HepG2 (cell line): Measurements from ENCODE around the gene CBY1. TPM values are rescaled to one million over a fixed set of nuclear protein-coding genes. Genes with fewer than 3 reads are reported as not detected.

Experiments
- BCL6 ChIP-seq: IDR thresholded peaks from 2 replicates; pipeline ENCODE4 v1.6.1; 2016; ENCODE audit warnings: missing genetic modification reagents, missing compliant biosample characterization
- CBX2 ChIP-seq, 2 experiments: fragments of 200-600 bp in 1 of 2; sonication (generic); formaldehyde crosslinking in 1 of 2; IDR thresholded peaks; 2 replicates each; pipeline versions ENCODE4 v1.7.0 to v1.8.1; 2018 to 2022; ENCODE audit warnings: low read depth in 2 of 2, low read length in 1 of 2, mild to moderate bottlenecking in 1 of 2, missing genetic modification reagents in 1 of 2
- DPF2 ChIP-seq: sonication (generic); formaldehyde crosslinking; IDR thresholded peaks from 2 replicates; pipeline ENCODE4 v1.4.0; 2020; ENCODE audit warnings: mild to moderate bottlenecking, low read depth, missing genetic modification reagents, borderline replicate concordance
- ELF1 ChIP-seq: sonication (generic); formaldehyde crosslinking; IDR thresholded peaks from 2 replicates; pipeline ENCODE4 v1.4.0; 2020; ENCODE audit warnings: missing genetic modification reagents
- ETS1 ChIP-seq: sonication (generic); formaldehyde crosslinking; IDR thresholded peaks from 2 replicates; pipeline ENCODE4 v1.4.0; 2020; ENCODE audit warnings: missing genetic modification reagents
- FOSL2 ChIP-seq: sonication (generic); formaldehyde crosslinking; IDR thresholded peaks from 2 replicates; pipeline ENCODE4 v1.4.0; 2020; ENCODE audit warnings: missing genetic modification reagents
- NKX3-1 ChIP-seq: sonication (generic); formaldehyde crosslinking; IDR thresholded peaks from 2 replicates; pipeline ENCODE4 v1.5.0; 2020; ENCODE audit warnings: missing genetic modification reagents
- PBX3 ChIP-seq: sonication (generic); formaldehyde crosslinking; IDR thresholded peaks from 2 replicates; pipeline ENCODE4 v1.8.1; 2023; ENCODE audit warnings: missing genetic modification reagents, inconsistent platforms, borderline replicate concordance
- SALL1 ChIP-seq: sonication (generic); formaldehyde crosslinking; IDR thresholded peaks from 2 replicates; pipeline ENCODE4 v1.8.0; 2022; ENCODE audit warnings: mild to moderate bottlenecking, missing genetic modification reagents
- SAP130 ChIP-seq: IDR thresholded peaks from 2 replicates; pipeline ENCODE4 v1.6.1; 2016; ENCODE audit warnings: low read depth
- TBP ChIP-seq: sonication (generic); formaldehyde crosslinking; IDR thresholded peaks from 2 replicates; pipeline ENCODE4 v1.5.0; 2020; ENCODE audit warnings: missing genetic modification reagents
- TEAD3 ChIP-seq: optimal IDR thresholded peaks from 2 replicates; pipeline ENCODE3; 2016; ENCODE audit warnings: borderline replicate concordance
- TP53 ChIP-seq: sonication (generic); formaldehyde crosslinking; conservative IDR thresholded peaks from 2 replicates; pipeline ENCODE4 v1.4.0; 2020; ENCODE audit warnings: missing genetic modification reagents
- XRCC5 ChIP-seq: fragments of 200-400 bp; formaldehyde crosslinking; optimal IDR thresholded peaks from 2 replicates; pipeline ENCODE3; 2017; ENCODE audit warnings: mild to moderate bottlenecking, low read length
- ZBTB25 ChIP-seq: IDR thresholded peaks from 2 replicates; pipeline ENCODE4 v1.6.1; 2018; ENCODE audit warnings: missing genetic modification reagents
- ZMAT5 ChIP-seq: sonication (generic); formaldehyde crosslinking; IDR thresholded peaks from 2 replicates; pipeline ENCODE4 v1.5.0; 2020; ENCODE audit warnings: mild to moderate bottlenecking, low read depth, missing genetic modification reagents, borderline replicate concordance
- ZNF138 ChIP-seq: sonication (generic); formaldehyde crosslinking; IDR thresholded peaks from 2 replicates; pipeline ENCODE4 v1.5.0; 2020; ENCODE audit warnings: mild to moderate bottlenecking, low read depth, missing genetic modification reagents
- ZNF180 ChIP-seq: sonication (generic); formaldehyde crosslinking; IDR thresholded peaks from 2 replicates; pipeline ENCODE4 v1.4.0; 2020; ENCODE audit warnings: low read depth, missing genetic modification reagents, borderline replicate concordance
- ZNF672 ChIP-seq: sonication (generic); formaldehyde crosslinking; IDR thresholded peaks from 2 replicates; pipeline ENCODE4 v1.8.1; 2022; ENCODE audit warnings: missing genetic modification reagents
- ZNF674 ChIP-seq: sonication (generic); formaldehyde crosslinking; IDR thresholded peaks from 2 replicates; pipeline ENCODE4 v1.5.0; 2020; ENCODE audit warnings: low read depth, mild to moderate bottlenecking, missing genetic modification reagents
- ZNF720 ChIP-seq: sonication (generic); formaldehyde crosslinking; IDR thresholded peaks from 2 replicates; pipeline ENCODE4 v1.4.0; 2020; ENCODE audit warnings: missing genetic modification reagents
- ZNF83 ChIP-seq: sonication (generic); formaldehyde crosslinking; IDR thresholded peaks from 2 replicates; pipeline ENCODE4 v1.4.0; 2020; ENCODE audit warnings: missing genetic modification reagents, mild to moderate bottlenecking, borderline replicate concordance
- ZSCAN12 ChIP-seq: sonication (generic); formaldehyde crosslinking; IDR thresholded peaks from 2 replicates; pipeline ENCODE4 v1.9.0; 2021; ENCODE audit warnings: mild to moderate bottlenecking, missing genetic modification reagents
- polyA plus RNA-seq, 8 experiments: library from polyadenylated mRNA; depleted of rRNA in 3 of 8; stranded (reverse) in 7 of 8; unstranded in 1 of 8; fragments of >200 nt; fragmentation: Illumina TruSeq in 4 of 8; extraction: Trizol in 4 of 8; gene quantifications; 2 replicates each; pipeline versions ENCODE4 v1.2.1 to v1.2.3, GENCODE V29; 2011 to 2016; ENCODE audit warnings: low read depth in 4 of 8, missing spikeins in 1 of 8, mixed read lengths in 1 of 8; ENCODE audit not compliant: insufficient read depth in 1 of 8
- total RNA-seq, 5 experiments: library from RNA; depleted of rRNA; stranded (reverse); fragments of >200 nt; fragmentation: Illumina TruSeq; extraction: Trizol; gene quantifications; 2 replicates each; pipeline ENCODE4 v1.2.3, GENCODE V29; 2016; ENCODE audit warnings: low read depth in 1 of 5
- TF ChIP-seq, protein P1 (sequence below): sonication (generic); formaldehyde crosslinking; IDR thresholded peaks from 2 replicates; pipeline ENCODE4 v1.4.0; 2020; ENCODE audit warnings: missing genetic modification reagents, borderline replicate concordance

CBY1 gene
- total and polyA plus RNA-seq, 2 of the 13 experiments (the other 11 are each of a cell fraction or from before 2014, with no cell fraction given), result 19.7 to 20.3 TPM

GRCh38 chr22:38694049-38694448 lies 37.6 kb downstream of the CBY1 start (continued):
- TF ChIP-seq ZMAT5 (CRISPR knock-in tag) (no peak), ELF1 (no peak), ZNF138 (CRISPR knock-in tag) (no peak), ZNF83 (CRISPR knock-in tag) (no peak), TBP (CRISPR knock-in tag) (no peak), XRCC5 (no peak), ETS1 (no peak), ZNF180 (no peak), NKX3-1 (CRISPR knock-in tag) (no peak), DPF2 (CRISPR knock-in tag) (0 out of 2 replicates have a peak, but pooled peaks have one; percentile 15), CBX2 (IDR thresholded peaks at IDR 0.05; ENCODE audit: low read depth, low read length) (no peak), CBX2 (CRISPR knock-in tag; IDR thresholded peaks at IDR 0.05; ENCODE audit: low read depth) (no peak), SAP130 (CRISPR knock-in tag) (peak; percentile 38; the same call in 1 of the 2 replicates), FOSL2 (CRISPR knock-in tag) (peak; percentile 44), ZNF674 (CRISPR knock-in tag) (no peak), ZBTB25 (no peak), ZNF672 (CRISPR knock-in tag) (no peak), BCL6 (CRISPR knock-in tag) (no peak), ZNF720 (CRISPR knock-in tag) (no peak), ZSCAN12 (CRISPR knock-in tag) (no peak), TEAD3 (CRISPR knock-in tag) (peak; percentile 22), SALL1 (CRISPR knock-in tag) (0 out of 2 replicates have a peak, but pooled peaks have one; percentile 18), PBX3 (CRISPR knock-in tag) (no peak), TP53 (no peak)
- TF ChIP-seq, protein P1, sequence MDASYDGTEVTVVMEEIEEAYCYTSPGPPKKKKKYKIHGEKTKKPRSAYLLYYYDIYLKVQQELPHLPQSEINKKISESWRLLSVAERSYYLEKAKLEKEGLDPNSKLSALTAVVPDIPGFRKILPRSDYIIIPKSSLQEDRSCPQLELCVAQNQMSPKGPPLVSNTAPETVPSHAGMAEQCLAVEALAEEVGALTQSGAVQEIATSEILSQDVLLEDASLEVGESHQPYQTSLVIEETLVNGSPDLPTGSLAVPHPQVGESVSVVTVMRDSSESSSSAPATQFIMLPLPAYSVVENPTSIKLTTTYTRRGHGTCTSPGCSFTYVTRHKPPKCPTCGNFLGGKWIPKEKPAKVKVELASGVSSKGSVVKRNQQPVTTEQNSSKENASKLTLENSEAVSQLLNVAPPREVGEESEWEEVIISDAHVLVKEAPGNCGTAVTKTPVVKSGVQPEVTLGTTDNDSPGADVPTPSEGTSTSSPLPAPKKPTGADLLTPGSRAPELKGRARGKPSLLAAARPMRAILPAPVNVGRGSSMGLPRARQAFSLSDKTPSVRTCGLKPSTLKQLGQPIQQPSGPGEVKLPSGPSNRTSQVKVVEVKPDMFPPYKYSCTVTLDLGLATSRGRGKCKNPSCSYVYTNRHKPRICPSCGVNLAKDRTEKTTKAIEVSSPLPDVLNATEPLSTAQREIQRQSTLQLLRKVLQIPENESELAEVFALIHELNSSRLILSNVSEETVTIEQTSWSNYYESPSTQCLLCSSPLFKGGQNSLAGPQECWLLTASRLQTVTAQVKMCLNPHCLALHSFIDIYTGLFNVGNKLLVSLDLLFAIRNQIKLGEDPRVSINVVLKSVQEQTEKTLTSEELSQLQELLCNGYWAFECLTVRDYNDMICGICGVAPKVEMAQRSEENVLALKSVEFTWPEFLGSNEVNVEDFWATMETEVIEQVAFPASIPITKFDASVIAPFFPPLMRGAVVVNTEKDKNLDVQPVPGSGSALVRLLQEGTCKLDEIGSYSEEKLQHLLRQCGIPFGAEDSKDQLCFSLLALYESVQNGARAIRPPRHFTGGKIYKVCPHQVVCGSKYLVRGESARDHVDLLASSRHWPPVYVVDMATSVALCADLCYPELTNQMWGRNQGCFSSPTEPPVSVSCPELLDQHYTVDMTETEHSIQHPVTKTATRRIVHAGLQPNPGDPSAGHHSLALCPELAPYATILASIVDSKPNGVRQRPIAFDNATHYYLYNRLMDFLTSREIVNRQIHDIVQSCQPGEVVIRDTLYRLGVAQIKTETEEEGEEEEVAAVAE (CRISPR knock-in tag), result 0 out of 2 replicates have a peak, but pooled peaks have one; percentile 30
